HUES48 (cell line): Measurements from ENCODE around the gene PELI3.
"Not testable (repeated sequence)": the region's sequence is repeated elsewhere in the genome, so short reads cannot be mapped to it uniquely, and the experiment has no call there.

Experiments
- H3K27ac ChIP-seq: one replicate; pipeline ENCODE4 v1.7.0; 2013; ENCODE audit warnings: low read depth, low read length, inconsistent platforms
- H3K27me3 ChIP-seq: 2 replicates; pipeline ENCODE4 v1.6.1; 2013; ENCODE audit warnings: mild to moderate bottlenecking, low read length; ENCODE audit not compliant: control insufficient read depth, insufficient read depth
- H3K36me3 ChIP-seq: 2 replicates; pipeline ENCODE4 v1.6.1; 2013; ENCODE audit warnings: low read length; ENCODE audit not compliant: control insufficient read depth, insufficient read depth
- H3K4me1 ChIP-seq: 2 replicates; pipeline ENCODE4 v1.6.1; 2013; ENCODE audit warnings: mild to moderate bottlenecking, low read length; ENCODE audit not compliant: control insufficient read depth, insufficient read depth
- H3K4me3 ChIP-seq: 2 replicates; pipeline ENCODE4 v1.5.1; 2013; ENCODE audit warnings: mild to moderate bottlenecking, low read depth, low read length
- H3K9ac ChIP-seq: 2 replicates; pipeline ENCODE4 v1.6.1; 2013; ENCODE audit warnings: mild to moderate bottlenecking, low read depth, low read length, moderate library complexity
- H3K9me3 ChIP-seq: 2 replicates; pipeline ENCODE4 v1.6.1; 2013; ENCODE audit warnings: low read length; ENCODE audit not compliant: control insufficient read depth, insufficient read depth

Gene PELI3

DNA sequence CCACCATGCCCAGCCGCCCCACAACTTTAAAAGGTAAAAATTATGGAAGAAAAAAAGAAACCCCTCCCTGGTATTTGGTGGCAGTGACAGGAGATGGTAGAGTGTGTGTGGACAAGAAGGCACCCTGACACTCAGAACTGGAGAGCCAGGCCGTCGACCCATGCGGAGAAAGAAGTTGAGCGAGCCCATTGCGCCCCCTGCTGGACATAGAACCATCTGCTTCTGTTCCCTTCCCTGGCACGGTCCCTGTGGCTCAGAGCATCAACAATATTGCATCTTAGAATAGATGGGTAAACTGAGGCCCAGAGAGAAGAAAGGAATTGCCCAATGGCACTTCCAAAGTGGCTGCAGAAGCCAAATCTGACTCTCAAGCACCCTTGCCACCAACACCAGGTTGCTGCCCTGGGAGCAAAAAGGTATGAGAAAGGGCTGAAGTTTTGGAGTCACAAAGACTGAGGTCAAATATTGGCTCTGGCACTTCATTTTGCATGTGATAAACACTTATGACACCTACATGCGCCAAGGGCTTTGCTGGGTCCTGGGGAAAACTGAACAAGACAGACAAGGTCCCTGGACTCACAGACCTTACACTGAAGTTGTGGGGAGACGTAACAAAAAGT is 36.6 kb upstream of the PELI3 start:
- H3K27me3 ChIP-seq = no peaks in the 10 kb centered on the region
- H3K9ac ChIP-seq = no peak overlapping the region
- no peak overlapping the region for H3K4me3 ChIP-seq

DNA sequence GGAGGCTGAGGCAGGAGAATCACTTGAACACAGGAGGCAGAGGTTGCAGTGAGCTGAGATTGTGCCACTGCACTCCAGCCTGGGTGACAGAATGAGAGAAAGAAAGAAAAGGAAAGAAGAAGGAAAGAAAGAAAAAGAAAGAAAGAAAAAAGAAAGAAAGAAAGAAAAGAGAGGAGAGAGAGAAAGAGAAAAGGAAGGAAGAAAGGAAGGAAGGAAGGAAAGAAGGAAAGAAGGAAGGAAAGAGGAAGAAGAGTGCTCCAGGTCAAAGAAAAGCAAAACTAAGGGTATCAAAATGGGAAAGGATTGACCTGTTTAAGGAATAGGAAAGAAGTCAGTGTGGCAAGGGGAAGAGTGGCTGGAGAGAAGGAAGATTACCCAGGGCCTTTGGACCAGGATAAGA is 35.4 kb upstream of the PELI3 start:
- peaks cover 16% of the 10 kb centered on the region for H3K36me3 ChIP-seq
- not testable (repeated sequence) for H3K27ac ChIP-seq, H3K27me3 ChIP-seq, H3K4me3 ChIP-seq, H3K9ac ChIP-seq, H3K9me3 ChIP-seq, H3K4me1 ChIP-seq

More for the DNA sequence above, 36.6 kb upstream of the PELI3 start:
- Histone ChIP-seq H3K4me1 (no peaks in the 10 kb centered on the region), H3K9me3 (no peaks in the 10 kb centered on the region), H3K27ac (no peak overlapping the region), H3K36me3 (peaks cover 4% of the 10 kb centered on the region)

GRCh38 chr11:66431871-66432329 is 34.8 kb upstream of the PELI3 start:
- not testable (repeated sequence) for H3K27me3 ChIP-seq, H3K27ac ChIP-seq, H3K4me3 ChIP-seq, H3K9me3 ChIP-seq, H3K9ac ChIP-seq, H3K4me1 ChIP-seq
- H3K36me3 ChIP-seq = peaks cover 22% of the 10 kb centered on the region

DNA sequence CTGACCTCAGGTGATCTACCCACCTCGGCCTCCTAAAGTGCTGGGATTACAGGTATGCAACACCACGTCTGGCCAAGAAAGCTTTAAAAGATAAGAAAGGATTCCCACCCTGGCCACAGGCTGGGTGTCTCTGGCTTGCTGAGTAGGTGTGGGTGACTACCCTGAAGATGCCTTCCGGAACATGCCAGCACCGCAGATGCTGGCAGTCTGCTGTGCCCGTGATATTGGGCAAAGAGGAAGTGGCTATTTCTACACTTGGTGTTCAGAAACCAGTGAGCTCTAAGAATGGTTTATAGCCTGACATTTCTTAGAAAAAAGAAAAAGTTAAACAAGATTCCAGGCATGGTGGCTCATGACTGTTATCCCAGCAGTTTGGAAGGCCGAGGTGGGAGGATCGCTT is 34.1 kb upstream of the PELI3 start:
- Histone ChIP-seq H3K36me3 (peaks cover 25% of the 10 kb centered on the region), H3K27ac (no peak overlapping the region), H3K9me3 (no peaks in the 10 kb centered on the region), H3K4me1 (no peaks in the 10 kb centered on the region), H3K4me3 (no peak overlapping the region), H3K27me3 (no peaks in the 10 kb centered on the region), H3K9ac (no peak overlapping the region)

GRCh38 chr11:66437979-66438503 is 28.7 kb upstream of the PELI3 start:
- Histone ChIP-seq H3K4me3 (peak overlapping the region; percentile 94), H3K9ac (peak overlapping the region; percentile 90), H3K36me3 (peaks cover 25% of the 10 kb centered on the region), H3K27ac (peak overlapping the region; percentile 97), H3K27me3 (no peaks in the 10 kb centered on the region), H3K4me1 (no peaks in the 10 kb centered on the region), H3K9me3 (peaks cover 1% of the 10 kb centered on the region)

DNA sequence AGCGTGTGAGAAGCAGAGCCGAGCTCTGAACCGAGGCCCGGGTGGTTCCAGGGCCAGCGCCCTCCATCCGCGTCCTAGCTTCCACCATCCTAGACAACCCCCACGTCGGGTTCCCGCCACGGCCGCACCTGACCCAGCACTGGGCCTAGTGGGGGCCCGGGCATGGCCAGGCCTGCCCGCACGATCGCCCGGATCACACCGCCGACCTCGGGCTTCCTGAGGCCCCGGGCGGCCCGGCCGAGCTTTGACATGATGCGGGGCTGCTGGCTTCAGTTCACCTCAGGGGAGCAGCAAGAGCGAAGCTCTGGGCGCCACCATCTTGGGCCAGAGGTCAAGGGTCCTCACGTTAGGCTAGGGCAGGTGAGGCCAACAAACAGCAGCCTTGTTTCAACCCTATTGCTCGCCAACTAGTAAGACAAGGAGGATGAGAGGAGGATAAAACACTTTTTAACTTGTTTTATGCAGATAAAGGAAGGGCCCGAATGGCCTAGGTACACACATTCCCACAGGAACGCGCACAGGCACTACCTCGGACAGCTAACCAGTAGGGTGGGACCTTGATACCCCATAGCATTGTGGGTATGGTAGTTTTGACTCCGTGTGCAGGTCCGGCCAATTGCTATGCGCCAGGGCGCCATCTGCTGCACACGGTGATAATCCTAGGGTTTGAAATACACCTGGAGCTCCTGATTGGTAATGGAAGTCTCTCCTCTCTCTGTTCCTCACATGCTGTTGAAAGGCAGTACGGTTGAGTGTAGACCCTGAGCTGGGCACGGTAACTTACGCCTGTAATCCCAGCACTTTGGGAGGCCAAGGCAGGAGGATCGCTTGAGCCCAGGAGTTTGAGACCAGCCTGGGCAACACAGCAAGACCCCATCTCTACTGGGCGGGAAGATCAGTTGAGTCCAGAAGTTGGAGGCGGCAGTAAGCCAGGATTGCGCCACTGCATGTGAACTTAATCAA is 27.9 kb upstream of the PELI3 start, which contains the start of gene MRPL11:
Gene MRPL11 (minus strand): TSS at position 345 of the 963 bp plus-strand sequence. CDS start 94 bp downstream, at position 251.
- peak within 1 kb of the TSS; percentile 97 for H3K27ac ChIP-seq

DNA sequence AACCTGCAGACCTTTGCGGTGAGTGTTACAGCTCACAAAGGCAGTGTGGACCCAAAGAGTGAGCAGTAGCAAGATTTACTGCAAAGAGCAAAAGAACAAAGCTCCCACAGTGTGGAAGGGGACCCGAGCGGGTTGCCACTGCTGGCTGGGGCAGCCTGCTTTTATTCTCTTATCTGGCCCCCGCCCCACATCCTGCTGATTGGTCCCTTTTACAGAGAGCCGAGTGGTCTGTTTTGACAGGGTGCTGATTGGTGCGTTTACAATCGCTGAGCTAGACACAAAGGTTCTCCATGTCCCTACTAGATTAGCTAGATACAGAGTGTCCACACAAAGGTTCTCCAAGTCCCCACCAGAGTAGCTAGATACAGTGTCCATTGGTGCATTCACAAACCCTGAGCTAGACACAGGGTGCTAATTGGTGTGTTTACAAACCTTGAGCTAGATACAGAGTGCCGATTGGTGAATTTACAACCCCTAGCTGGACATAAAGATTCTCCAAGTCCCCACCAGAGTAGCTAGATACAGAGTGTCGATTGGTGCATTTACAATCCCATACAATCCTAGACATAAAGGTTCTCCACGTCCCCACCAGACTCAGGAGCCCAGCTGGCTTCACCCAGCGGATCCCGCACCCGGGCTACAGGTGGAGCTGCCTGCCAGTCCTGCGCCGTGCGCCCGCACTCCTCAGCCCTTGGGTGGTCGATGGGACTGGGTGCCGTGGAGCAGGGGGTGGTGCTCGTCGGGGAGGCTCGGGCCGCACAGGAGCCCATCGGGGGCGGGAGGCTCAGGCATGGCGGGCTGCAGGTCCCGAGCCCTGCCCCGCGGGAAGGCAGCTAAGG is 26.4 kb upstream of the PELI3 start:
- H3K27ac ChIP-seq, H3K9ac ChIP-seq, H3K4me3 ChIP-seq, H3K4me1 ChIP-seq, H3K27me3 ChIP-seq: not testable (repeated sequence)
- Histone ChIP-seq H3K36me3 (peaks cover 19% of the 10 kb centered on the region), H3K9me3 (peaks cover 15% of the 10 kb centered on the region)

More for the DNA sequence above, 27.9 kb upstream of the PELI3 start, which contains the start of gene MRPL11:
- Histone ChIP-seq H3K36me3 (peaks cover 25% of the 10 kb centered on the region), H3K9me3 (peaks cover 9% of the 10 kb centered on the region), H3K4me3 (peak within 1 kb of the TSS; percentile 94), H3K4me1 (no peaks in the 10 kb centered on the region), H3K27me3 (no peaks in the 10 kb centered on the region), H3K9ac (peak within 1 kb of the TSS; percentile 90)

GRCh38 chr11:66440940-66441282 is 25.8 kb upstream of the PELI3 start:
- H3K4me3 ChIP-seq, H3K27me3 ChIP-seq, H3K9ac ChIP-seq, H3K4me1 ChIP-seq, H3K27ac ChIP-seq: not testable (repeated sequence)
- H3K36me3 ChIP-seq = peaks cover 13% of the 10 kb centered on the region
- H3K9me3 ChIP-seq = peaks cover 15% of the 10 kb centered on the region

DNA sequence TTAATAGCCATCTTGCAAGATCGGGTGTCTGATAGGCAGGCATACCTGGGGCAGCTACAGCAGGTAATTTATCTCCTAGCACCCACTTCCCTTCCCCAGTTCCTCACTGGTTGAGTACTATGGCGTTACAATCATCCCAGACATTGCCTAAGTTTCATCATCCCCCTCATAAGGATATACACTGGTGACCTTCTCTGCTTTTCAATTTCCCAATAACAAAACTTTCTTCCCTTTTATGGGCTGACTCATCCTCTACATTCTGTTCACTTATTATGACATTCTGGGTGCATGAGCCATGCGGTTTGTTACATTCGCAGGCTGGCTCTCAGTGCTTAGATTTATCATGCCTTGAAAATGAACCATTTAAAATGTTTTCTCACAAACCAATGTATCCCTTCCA is 23.1 kb upstream of the PELI3 start:
- Histone ChIP-seq H3K4me1 (no peaks in the 10 kb centered on the region), H3K4me3 (no peak overlapping the region), H3K27me3 (no peaks in the 10 kb centered on the region), H3K9me3 (peaks cover 15% of the 10 kb centered on the region), H3K9ac (no peak overlapping the region), H3K36me3 (no peaks in the 10 kb centered on the region), H3K27ac (no peak overlapping the region)

- Histone ChIP-seq H3K27me3 (no peaks in the 10 kb centered on the region), H3K9me3 (peaks cover 15% of the 10 kb centered on the region), H3K4me1 (no peaks in the 10 kb centered on the region), H3K9ac (no peak overlapping the region), H3K4me3 (no peak overlapping the region), H3K27ac (no peak overlapping the region), H3K36me3 (no peaks in the 10 kb centered on the region)
Observed at GRCh38 chr11:66447012-66447411, 19.7 kb upstream of the PELI3 start.
